ENCODE measurements around the gene EML3.
"Not testable (repeated sequence)": the region's sequence is repeated elsewhere in the genome, so short reads cannot be mapped to it uniquely, and the experiment has no call there.

Gene EML3

GRCh38 chr11:62591448-62592145 is 21.0 kb downstream of the EML3 start, which contains the start of gene TUT1:
Gene TUT1, minus strand, starts transcription at chr11:62591523. Its CDS starts 38 bp downstream, at chr11:62591485.
- POLR2A ChIA-PET: interaction anchor here (0.6 to 3.1 kb wide), 38 partner anchors 9 to 290 kb away, joined by 3 to 65 read pairs (median 5); partner anchors contain the start of genes AHNAK, B3GAT3, C11orf98 and CSKMT
- H3K4me3 ChIP-seq (ENCODE audit: low read depth, low read length): peak within 1 kb of the TSS; percentile 77
- CTCF ChIA-PET: interaction anchor here (0.7 to 6.8 kb wide), 25 partner anchors 10 to 271 kb away, joined by 3 to 95 read pairs (median 4); partner anchors contain the start of genes B3GAT3, C11orf98, CSKMT and EEF1G

GRCh38 chr11:62588966-62589637 is 23.5 kb downstream of the EML3 start:
- peak; percentile 16 for TF ChIP-seq CTCF (IDR thresholded peaks at IDR 0.05; ENCODE audit: insufficient read depth, low read length, missing control alignments)
- DNase-seq (ENCODE audit: low read depth, low spot score): no peak
- ChIA-PET CTCF (interaction anchor here (1.1 to 2.5 kb wide), 4 partner anchors 15 to 164 kb away, joined by 4 to 9 read pairs (median 5); partner anchors contain the start of genes B3GAT3 and EEF1G), POLR2A (interaction anchor here (0.6 kb wide), 1 partner anchor 109 kb away, joined by 3 read pairs; no protein-coding TSS in a partner anchor)
- no peak overlapping the region for H3K4me3 ChIP-seq (ENCODE audit: low read depth, low read length)

More at GRCh38 chr11:62591448-62592145, 21.0 kb downstream of the EML3 start, which contains the start of gene TUT1:
- no peak for TF ChIP-seq CTCF (IDR thresholded peaks at IDR 0.05; ENCODE audit: insufficient read depth, low read length, missing control alignments)
- peak; percentile 97 for DNase-seq (ENCODE audit: low read depth, low spot score)

GRCh38 chr11:62585356-62585755 is 27.2 kb downstream of the EML3 start:
- CTCF ChIA-PET: interaction anchor here (1.4 to 2.5 kb wide), 2 partner anchors 10 to 191 kb away, joined by 6 to 7 read pairs; no protein-coding TSS in a partner anchor
- H3K4me3 ChIP-seq (ENCODE audit: low read depth, low read length); DNase-seq (ENCODE audit: low read depth, low spot score): not testable (repeated sequence)
- POLR2A ChIA-PET: interaction anchor here (3.1 kb wide), 1 partner anchor 11 kb away, joined by 8 read pairs; the partner anchor contains the start of gene EEF1G

GRCh38 chr11:62581735-62582134 is 30.8 kb downstream of the EML3 start:
- not testable (repeated sequence) for DNase-seq (ENCODE audit: low read depth, low spot score); H3K4me3 ChIP-seq (ENCODE audit: low read depth, low read length)
- ChIA-PET CTCF (interaction anchor here (1.3 to 2.4 kb wide), 2 partner anchors 10 to 13 kb away, joined by 4 to 8 read pairs; partner anchors contain the start of gene TUT1), POLR2A (interaction anchor here (1.1 to 1.6 kb wide), 2 partner anchors 8 to 20 kb away, joined by 3 to 4 read pairs; partner anchors contain the start of genes EEF1G and MTA2)

GRCh38 chr11:62580959-62581715 is 31.4 kb downstream of the EML3 start:
- CTCF ChIA-PET: interaction anchor here (1.3 to 2.4 kb wide), 3 partner anchors 10 to 157 kb away, joined by 4 to 8 read pairs (median 5); partner anchors contain the start of gene TUT1

GRCh38 chr11:62579252-62579651 is 33.3 kb downstream of the EML3 start:
- DNase-seq (ENCODE audit: low read depth, low spot score): no peak
- ChIA-PET POLR2A (interaction anchor here (3.0 kb wide), 1 partner anchor 13 kb away, joined by 16 read pairs; the partner anchor contains the start of gene TUT1), CTCF (interaction anchor here (1.0 to 1.2 kb wide), 2 partner anchors 14 to 35 kb away, joined by 3 to 4 read pairs; no protein-coding TSS in a partner anchor)
- TF ChIP-seq CTCF (IDR thresholded peaks at IDR 0.05; ENCODE audit: insufficient read depth, low read length, missing control alignments): no peak
- H3K4me3 ChIP-seq (ENCODE audit: low read depth, low read length): no peak overlapping the region

More at GRCh38 chr11:62580959-62581715, 31.4 kb downstream of the EML3 start:
- no peak for TF ChIP-seq CTCF (IDR thresholded peaks at IDR 0.05; ENCODE audit: insufficient read depth, low read length, missing control alignments)
- POLR2A ChIA-PET: interaction anchor here (1.1 to 3.0 kb wide), 2 partner anchors 11 to 21 kb away, joined by 3 to 16 read pairs; partner anchors contain the start of genes MTA2 and TUT1
- DNase-seq (ENCODE audit: low read depth, low spot score): no peak
- H3K4me3 ChIP-seq (ENCODE audit: low read depth, low read length): no peak overlapping the region

Data from AG04449 (cell line).